Mammary microvascular endothelial cell (primary cell): Measurements from ENCODE around the gene PCLAF. TPM values are rescaled to one million over a fixed set of nuclear protein-coding genes. Genes with fewer than 3 reads are reported as not detected.

ENCODE experiments used
- total RNA-seq: library from RNA; depleted of rRNA; stranded (reverse); fragments of >200 nt; gene quantifications from 2 replicates; pipeline ENCODE4 v1.2.3, GENCODE V29; 2015

PCLAF gene, protein sequence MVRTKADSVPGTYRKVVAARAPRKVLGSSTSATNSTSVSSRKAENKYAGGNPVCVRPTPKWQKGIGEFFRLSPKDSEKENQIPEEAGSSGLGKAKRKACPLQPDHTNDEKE
- total RNA-seq, result 42.4 and 50.4 TPM in 2 replicates

GRCh38 chr15:64381000-64381751 is at the start of gene PCLAF:
PCLAF (minus strand) TSS chr15:64381441; CDS start chr15:64381371, 70 bp downstream.

DNA sequence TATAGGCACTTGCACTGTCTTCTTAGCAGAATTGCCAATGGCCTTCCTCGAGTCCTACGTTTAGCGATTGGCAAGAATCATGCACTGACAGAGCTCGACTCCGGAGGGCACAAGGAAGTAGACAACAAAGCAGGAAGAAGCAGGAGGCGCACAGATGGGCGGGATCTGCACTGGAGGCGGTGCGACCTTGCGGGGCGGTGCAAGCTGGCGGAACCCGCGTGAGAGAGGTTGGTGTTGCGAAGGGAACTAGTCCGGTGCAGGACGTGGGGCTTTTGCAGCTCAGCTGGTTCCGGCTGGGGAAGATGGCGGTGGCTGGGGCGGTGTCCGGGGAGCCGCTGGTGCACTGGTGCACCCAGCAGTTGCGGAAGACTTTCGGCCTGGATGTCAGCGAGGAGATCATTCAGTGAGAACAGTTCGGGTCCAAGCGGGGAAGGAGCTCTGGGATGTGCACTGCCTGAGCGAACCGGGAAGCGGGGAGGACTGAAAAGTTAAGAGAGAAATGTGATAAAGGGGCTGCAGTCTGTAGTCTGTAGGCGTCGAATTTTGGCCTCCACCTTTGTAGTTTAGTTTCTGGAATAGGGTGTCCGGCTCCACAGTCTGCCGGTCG is 6.4 kb upstream of the PCLAF start, which contains the start of gene TRIP4:
Gene TRIP4, plus strand, starts transcription at position 275 of the 607 bp plus-strand sequence. Its CDS starts 28 bp downstream, at position 303.

DNA sequence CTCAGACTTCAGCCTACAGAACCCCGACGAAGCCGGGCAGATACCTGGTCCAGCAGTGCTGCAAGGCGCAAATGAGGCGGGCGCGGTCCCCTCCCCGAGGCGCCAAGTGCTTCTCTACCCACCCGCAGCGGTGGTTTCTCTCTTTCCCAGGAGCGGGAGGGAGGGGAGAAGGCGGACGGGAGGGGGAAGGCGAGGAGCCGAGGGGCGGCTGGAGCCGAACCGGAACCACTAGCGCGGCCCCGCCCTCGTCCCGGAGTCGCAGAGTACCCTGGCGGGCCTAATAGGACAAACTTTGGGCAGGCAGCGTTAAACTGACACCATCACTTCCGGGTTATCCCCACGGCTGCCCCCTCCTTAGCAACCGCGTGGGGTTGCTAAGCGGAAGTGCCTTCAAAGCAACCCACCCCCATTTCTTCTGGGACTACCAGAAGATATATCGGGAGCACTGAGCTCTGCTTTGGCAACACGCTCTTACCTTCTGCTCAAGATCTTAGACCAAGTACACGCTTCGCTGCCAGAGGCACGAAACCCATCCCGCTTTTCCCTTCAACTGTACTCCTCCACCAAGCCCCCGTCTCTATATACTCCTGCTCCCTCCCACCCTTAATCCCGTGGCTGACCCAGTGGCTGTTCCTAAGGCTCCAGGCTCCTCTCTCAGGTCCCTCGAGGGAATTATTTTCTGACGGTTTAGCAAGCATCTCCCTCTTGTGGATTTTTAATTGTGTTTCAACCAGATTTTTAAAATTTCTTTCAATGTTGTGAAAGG is 25.1 kb downstream of the PCLAF start, which contains the start of gene CSNK1G1:
Gene CSNK1G1, minus strand, starts transcription at position 230 of the 766 bp plus-strand sequence. CDS start 55,674 bp downstream, outside the sequence.

Other genes with a start within 250 kb of the PCLAF start
- 0.39 and 0.60 TPM in 2 replicates for gene SNX22, start 229.7 kb downstream of the PCLAF start, total RNA-seq
- gene PPIB, start 218.4 kb downstream of the PCLAF start, total RNA-seq, result 666 and 692 TPM in 2 replicates
- gene CSNK1G1, start 25.3 kb downstream of the PCLAF start, total RNA-seq, result 15.4 and 16.1 TPM in 2 replicates
- 7.9 and 15.3 TPM in 2 replicates for gene TRIP4, start 6.4 kb upstream of the PCLAF start, total RNA-seq
- gene ZNF609, start 79.1 kb upstream of the PCLAF start, total RNA-seq, result 15.7 and 17.0 TPM in 2 replicates